GM12874 (cell line): ENCODE results near the gene TMEM53.

Experiments used
- CTCF ChIP-seq: IDR thresholded peaks from 2 replicates; pipeline ENCODE4 v1.5.1; 2011; ENCODE audit warnings: low read depth, mild to moderate bottlenecking, control low read depth, low read length, moderate library complexity; ENCODE audit not compliant: insufficient read depth

TMEM53 gene

GRCh38 chr1:44641126-44642102 is 32.9 kb downstream of the TMEM53 start:
- no peak for TF ChIP-seq CTCF

GRCh38 chr1:44640200-44640853 is 34.0 kb downstream of the TMEM53 start:
- TF ChIP-seq CTCF, result no peak

DNA sequence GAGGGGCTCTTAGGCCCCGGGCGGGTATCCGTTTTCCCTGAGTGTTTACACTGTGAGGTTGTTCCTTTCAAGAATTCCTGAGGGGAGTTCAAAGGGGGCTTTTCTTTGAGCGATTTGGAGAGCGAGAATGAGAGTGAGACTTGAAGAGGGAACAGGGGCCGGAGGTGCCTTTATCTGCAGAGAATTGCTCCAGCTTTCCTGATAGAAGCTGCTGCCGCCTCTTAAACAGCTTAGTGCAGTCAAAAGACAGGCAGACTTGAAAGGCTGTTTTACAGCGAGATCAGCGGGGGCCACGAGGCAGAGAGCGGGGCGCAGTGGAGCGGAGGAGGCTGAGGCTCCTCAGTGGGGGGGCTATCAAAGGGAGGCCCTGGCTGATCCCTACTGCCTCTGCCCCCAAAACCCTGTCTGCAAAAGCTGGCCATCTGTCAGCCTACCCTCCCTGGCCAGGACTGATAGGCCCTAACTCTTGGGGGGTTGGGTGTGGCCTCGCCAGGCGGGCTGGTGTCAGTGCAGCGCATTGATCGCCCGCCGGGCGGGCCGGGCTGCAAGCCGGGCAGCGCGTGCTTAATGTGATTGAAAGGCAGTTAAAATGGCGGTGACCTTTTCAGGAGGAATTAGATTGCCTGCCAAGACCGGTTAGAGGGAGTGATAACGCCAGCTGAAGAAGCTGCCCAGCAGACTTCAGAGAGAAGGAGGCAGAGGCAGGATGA is 36.4 kb downstream of the TMEM53 start:
- no peak for TF ChIP-seq CTCF

GRCh38 chr1:44636688-44637598 is 37.3 kb downstream of the TMEM53 start:
- no peak for TF ChIP-seq CTCF

DNA sequence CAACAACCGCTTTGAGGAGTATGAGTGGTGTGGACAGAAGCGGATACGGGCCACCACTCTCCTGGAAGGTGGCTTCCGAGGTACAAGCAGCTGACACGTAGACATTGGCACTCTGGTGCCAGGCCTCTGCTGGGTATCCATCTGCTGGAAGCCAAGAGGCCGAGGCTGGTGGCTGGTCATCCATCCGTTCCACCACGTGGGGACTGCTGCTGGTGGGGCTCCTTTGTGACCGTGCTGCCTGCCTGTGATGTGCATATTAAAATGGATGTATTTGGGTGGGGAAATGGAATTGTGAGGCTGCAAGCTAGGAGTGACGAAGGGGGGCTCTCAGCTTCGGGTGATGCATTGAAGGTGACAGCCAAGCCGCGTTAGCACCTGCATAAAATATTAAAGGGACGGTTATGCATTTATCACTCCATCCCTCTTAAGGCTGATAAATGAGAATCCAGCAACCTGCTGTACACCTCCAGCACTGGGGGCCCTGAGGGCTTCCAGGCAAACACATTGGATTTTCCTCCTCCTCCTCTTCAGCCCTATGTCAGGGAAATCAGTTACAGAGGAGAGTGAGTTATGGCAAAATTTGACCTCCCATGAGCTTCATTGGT is 38.1 kb downstream of the TMEM53 start:
- no peak for TF ChIP-seq CTCF

- no peak for TF ChIP-seq CTCF
Observed at GRCh38 chr1:44635439-44635838, 38.8 kb downstream of the TMEM53 start.
